Renal pelvis (tissue), 4 donors: ENCODE data around the gene KCNJ8. TPM values are rescaled to one million over a fixed set of nuclear protein-coding genes. Genes with fewer than 3 reads are reported as not detected.

Source experiments
- DNase-seq: peaks from one replicate; pipeline ENCODE4 v3.0.0-alpha.2; 2013
- polyA plus RNA-seq, 3 donors: library from polyadenylated mRNA; unstranded; fragments of 120-200 nt; gene quantifications; one replicate each; pipeline ENCODE4 v1.2.1, GENCODE V29; 2013; ENCODE audit not compliant: insufficient read length in 3 of 3

Gene KCNJ8
- polyA plus RNA-seq, 3 donors, result 19.4 to 22.8 (median 20.5) TPM

DNA sequence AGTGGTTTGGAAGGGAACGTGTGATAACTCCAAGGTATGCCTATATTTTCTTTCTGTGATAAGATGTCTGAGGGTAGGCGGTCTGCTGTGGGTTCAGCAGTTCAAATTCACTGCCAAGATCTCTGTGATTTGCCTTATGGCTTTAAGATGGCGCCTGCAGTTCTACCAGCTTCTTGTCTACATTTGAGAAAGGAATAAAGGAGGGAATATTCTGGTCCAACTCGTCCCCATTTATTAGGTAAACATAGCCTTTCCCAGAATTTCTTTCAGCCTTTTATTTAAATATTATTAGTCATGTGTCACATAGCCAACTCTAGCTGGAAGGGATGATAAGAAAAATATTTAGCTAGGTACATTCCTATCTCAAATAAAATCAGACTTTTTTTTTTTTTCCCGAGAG, 48.8 kb downstream of the KCNJ8 start:
- DNase-seq, result no peak

DNA sequence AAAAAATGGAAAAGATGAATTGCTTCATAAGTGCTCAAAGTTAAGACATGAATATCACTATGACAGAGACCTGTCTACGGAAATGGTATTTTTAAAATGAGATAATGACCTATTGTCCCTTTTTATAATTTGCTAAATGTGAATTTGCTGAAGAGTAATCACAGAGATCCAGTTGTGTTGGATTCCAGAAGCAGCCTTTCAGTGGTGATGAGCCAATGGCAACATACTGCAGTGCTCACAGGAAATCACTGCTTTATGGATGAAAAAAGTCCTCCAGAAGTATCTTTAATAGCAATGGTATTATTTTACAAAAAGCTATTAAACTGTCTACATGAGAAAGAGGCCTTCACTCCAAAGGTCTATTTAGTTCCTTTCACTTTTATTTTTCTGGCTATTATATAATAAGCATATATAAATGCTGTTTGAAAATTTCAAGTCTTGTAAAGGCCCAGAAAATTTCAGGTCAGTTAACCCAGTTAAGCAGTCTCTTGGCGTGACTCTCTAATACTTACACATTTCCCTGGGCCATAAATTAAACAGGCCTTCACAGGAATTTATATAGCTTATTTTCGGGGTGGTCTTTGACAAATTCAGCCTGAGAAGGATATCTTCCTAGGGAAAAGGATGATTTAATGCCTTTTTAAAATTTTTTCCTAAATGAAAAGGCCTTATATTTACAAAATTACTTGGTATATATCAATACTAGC, 55.4 kb downstream of the KCNJ8 start:
- peak; percentile 55 for DNase-seq

GRCh38 chr12:21718403-21718802, 56.1 kb downstream of the KCNJ8 start:
- no peak for DNase-seq

- DNase-seq, result peak; percentile 37
These were observed 56.7 kb downstream of the KCNJ8 start for GRCh38 chr12:21717767-21718166.

- no peak for DNase-seq
These were observed 59.1 kb downstream of the KCNJ8 start for GRCh38 chr12:21715386-21715785.

Other genes starting within 250 kb of the KCNJ8 start
- 10 to 100 TPM; 12.7 to 16.6 (median 14.6) TPM for gene SPX, start 248.4 kb downstream of the KCNJ8 start, polyA plus RNA-seq
- gene GYS2, start 169.9 kb downstream of the KCNJ8 start, polyA plus RNA-seq, result under 1 TPM in 2 of 3 donors, not detected in 1; 0.08 to 0.11 TPM
- 1,000 to 10,000 TPM; 1,421 to 1,589 (median 1,556) TPM for gene LDHB, start 116.9 kb downstream of the KCNJ8 start, polyA plus RNA-seq
- gene ABCC9, start 166.7 kb upstream of the KCNJ8 start, polyA plus RNA-seq, result 10 to 100 TPM; 23.4 to 27.5 (median 23.9) TPM